GM23248 (cell line): ENCODE results near the gene IFNK.

Experiments
- EZH2 ChIP-seq: fragments of 200-600 bp; sonication (generic); IDR thresholded peaks from 2 replicates; pipeline ENCODE4 v1.6.1; 2018; ENCODE audit warnings: antibody characterized with exemption, mild to moderate bottlenecking; ENCODE audit not compliant: insufficient read depth, poor library complexity, severe bottlenecking
- EZH2phosphoT487 ChIP-seq: fragments of 200-600 bp; sonication (generic); IDR thresholded peaks from 2 replicates; pipeline ENCODE4 v1.6.1; 2018; ENCODE audit warnings: antibody characterized with exemption, moderate library complexity, mild to moderate bottlenecking, low read depth; ENCODE audit not compliant: insufficient read depth

DNA sequence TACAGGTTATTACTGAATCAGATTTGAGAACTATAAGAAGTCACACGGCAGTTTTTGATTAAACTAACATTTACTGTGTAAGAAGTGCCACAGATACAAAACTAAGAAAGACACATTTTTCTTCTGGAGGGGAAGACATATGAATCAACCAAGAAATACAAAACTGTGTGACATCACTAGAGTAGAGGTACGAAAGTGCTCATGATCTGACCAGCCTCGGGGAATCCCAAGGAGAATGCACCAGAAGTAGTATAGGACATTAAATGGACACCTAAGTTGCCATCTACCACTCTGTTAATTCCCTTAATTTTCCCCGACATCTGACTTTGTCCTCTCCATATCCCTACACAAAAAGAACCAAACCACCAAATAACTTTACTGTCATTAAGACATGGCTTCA lies 5.3 kb upstream of the IFNK start:
- no peak for TF ChIP-seq EZH2
- no peak for TF ChIP-seq EZH2phosphoT487
